RPMI7951 (cell line): ENCODE results near the gene DNAJB9. TPM values are rescaled to one million over a fixed set of nuclear protein-coding genes. Genes with fewer than 3 reads are reported as not detected.

ENCODE experiments used
- DNase-seq: peaks from one replicate; pipeline ENCODE4 v3.0.0-alpha.2; 2012; ENCODE audit warnings: low read depth
- total RNA-seq: library from RNA; depleted of rRNA; stranded (reverse); fragments of >200 nt; shearing (Covaris generic); gene quantifications from 2 replicates; pipeline ENCODE4 v1.2.3, GENCODE V29; 2014

Gene DNAJB9
- total RNA-seq, 1 experiment from 2014 or later: 25.1 TPM

DNA sequence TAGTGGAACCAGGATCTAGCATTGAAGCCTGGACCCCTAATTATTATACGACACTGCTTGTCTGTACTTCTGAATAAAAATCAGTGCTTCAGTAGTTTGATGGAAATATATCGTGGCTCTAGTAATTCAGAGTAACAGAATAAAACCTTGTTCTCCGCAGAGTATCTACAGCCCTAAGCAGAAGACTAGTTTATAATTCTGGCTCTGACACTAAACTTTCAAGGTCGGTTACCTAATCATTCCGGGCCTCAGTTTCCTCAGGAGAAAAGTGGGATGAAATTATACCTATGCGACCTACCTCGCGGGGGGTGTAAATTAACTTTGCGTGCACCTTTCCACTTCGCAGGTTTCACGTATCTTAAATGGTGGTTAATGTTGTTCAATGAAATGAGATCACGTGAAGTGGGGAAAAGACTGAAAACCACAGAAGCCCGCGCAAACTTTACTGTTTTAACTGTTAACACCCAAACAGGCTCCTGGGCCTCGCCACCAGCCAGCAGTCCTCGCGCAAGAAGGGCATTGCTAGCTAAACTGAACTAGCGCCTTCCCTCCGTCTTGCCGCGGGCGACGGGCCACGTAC lies 783 bp upstream of the DNAJB9 start:
- DNase-seq: no peak

DNA sequence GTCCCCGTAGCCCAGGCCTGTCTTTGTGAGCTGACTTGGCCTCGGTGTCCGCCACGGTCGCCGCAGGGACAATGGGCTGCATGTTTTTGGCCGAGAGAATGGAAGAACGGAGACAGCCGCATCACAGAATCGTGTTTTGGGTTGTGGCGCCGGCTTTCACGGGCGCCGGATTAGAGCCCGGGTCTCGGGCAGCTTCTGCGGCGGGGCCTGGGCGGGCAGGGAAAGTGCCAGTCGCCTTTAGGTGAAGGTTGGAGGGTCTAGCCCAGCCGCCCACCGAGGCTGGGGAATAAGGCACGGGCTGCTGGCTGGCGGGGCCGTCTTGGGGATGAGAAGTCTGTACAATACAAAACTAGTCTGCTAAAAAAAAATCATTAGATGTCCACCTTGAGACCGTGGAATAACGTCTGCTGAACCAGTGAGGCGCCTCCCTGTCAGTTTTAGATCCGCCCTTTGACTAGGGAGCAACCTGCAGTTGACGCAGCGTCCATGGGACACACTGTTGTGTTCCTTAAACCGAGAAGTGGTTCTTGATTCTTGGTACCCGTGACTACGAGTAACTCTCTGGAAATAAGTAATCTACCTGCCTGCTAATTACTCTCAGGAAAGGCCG lies 577 bp downstream of the DNAJB9 start:
- DNase-seq: peak; percentile 53

GRCh38 chr7:108572480-108572879 lies 2.8 kb downstream of the DNAJB9 start:
- DNase-seq: no peak

- DNase-seq: no peak
Measured at GRCh38 chr7:108575156-108575555, 5.5 kb downstream of the DNAJB9 start.

- DNase-seq: no peak
Measured at GRCh38 chr7:108576116-108576515, 6.4 kb downstream of the DNAJB9 start.

DNA sequence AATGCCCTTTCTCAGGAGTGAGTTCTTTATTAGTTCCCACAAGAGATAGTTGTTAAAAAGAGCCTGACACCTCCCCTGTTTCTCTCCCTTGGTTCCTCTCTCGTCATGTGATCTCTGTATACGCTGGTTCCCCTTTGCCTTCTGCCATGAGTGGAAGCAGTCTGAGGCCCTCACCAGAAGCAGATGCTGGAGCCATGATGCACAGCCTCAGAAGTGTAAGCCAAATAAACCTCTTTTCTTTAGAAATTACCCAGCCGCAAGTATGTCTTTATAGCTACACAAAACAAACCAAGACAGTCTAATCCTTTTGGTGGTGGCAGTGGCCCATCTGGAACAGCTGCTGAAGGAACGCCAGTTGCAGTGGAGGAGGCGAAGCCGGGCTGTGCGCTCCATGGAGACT lies 9.3 kb downstream of the DNAJB9 start:
- no peak for DNase-seq

DNA sequence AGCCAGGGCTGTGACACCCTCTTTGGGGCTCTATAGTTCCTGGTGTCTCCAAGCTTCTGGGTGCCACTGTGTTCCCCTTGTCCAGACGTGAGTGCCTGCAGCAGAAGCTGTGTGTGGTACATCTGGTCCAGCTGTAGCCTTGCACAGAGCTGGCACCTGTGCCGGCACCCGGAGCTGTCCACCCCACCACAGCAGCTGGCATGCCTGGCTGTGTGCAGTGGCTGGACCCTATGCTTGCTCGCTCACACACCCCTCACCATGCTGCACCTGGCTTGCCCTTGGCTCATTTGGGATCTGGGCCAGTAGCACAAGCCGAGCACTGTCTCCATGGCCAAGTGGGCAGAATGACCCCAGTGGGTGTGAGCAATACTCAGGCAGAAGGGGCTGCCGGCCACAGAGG lies 10.6 kb downstream of the DNAJB9 start:
- DNase-seq: no peak

GRCh38 chr7:108581655-108582491 lies 12.2 kb downstream of the DNAJB9 start:
- DNase-seq: no peak

DNA sequence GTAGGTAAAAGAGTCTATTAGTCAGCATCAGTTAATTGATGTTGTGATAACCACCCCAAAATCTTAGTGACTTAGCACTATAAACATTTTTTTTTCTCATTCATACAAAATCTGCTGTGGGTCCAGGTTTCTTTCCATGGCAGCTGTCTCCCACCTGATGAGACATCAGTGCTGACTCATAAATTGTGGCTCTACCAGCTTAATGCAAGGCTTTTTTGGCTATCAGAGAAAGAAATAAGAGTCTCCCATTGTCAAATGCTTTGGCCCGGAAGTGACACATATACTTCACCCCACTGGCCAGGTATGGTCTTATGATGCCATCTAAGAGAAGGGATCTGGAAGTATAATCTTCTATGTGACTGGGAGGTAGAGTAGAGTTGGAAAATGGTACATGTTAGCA lies 14.5 kb downstream of the DNAJB9 start:
- peak; percentile 8 for DNase-seq

DNA sequence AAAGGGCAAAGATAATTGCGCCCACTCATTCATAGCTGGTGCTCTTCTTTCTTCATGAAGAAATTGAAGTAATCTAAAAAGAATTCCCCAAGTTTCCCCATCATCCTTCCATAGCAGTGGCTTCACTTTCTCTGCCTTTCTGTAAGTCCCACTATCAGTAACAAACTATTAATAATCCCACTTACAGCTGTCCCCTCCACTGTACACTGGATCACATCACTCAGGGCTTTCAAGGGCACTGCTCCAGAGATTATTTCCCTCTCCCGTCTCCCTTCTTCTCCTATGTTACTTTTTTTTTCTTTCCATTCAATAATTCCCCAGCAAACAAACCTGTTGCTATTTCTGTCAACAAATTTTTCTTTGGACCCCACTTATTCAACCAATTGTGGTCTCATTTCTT lies 16.2 kb downstream of the DNAJB9 start:
- DNase-seq: no peak

DNA sequence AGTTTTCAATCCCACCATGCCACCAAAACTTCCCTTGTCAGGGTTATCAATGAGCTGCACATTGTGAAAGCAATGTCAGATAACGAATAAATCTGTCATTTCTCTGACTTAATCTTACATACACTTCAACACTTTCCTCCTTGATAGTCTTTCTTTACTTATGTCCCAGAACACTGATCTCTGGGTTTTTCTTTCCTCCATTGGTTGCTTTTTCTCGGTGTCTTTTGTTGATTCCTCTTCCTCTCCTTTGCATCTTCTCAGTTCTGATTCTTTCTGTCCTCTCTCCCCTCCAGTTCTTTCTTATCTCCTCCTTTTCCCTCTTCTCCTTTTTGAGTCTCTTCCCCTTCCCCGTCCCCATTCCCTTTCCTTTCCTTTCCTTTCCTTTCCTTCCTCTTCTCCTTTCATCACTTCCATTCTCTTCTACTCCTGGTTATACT lies 16.6 kb downstream of the DNAJB9 start:
- no peak for DNase-seq

DNA sequence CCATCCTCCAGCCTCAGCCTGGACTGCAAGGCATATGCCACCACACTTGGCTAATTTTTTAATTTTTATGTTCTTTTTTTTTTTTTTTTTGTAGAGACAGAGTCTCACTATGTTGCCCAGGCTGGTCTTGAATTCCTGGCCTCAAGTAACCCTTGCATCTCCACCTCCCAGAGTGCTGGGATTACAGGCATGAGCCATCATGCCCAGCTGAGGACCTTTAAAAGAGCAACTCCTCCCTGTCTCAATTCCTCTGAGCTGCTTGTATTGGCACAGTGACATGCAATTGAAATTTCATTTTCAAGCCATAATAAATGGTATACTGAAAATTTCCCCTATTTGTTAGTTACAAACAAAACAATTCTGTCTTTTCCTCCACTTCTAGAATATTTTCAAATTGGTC lies 19.5 kb downstream of the DNAJB9 start:
- no peak for DNase-seq

GRCh38 chr7:108589874-108590273 lies 20.2 kb downstream of the DNAJB9 start:
- DNase-seq: peak; percentile 14

DNA sequence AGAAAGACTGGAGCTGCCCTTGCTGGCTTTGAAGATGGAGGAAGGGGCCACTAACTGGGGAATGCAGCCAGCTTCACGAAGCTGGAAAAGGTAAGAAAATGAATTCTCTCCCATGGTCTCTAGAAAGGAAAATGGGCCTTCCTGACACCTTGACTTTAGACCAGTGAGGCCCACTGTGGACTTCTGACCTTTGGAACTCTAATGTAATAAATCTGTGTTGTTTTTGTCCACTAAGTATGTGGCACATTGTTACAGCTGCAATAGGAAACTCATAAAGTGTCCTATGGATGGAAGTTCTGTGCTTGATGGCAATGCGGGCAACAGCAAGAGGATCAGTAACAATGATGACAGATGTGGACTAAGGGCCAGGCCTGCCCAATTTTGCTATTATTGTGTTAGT lies 20.9 kb downstream of the DNAJB9 start:
- DNase-seq: no peak

DNA sequence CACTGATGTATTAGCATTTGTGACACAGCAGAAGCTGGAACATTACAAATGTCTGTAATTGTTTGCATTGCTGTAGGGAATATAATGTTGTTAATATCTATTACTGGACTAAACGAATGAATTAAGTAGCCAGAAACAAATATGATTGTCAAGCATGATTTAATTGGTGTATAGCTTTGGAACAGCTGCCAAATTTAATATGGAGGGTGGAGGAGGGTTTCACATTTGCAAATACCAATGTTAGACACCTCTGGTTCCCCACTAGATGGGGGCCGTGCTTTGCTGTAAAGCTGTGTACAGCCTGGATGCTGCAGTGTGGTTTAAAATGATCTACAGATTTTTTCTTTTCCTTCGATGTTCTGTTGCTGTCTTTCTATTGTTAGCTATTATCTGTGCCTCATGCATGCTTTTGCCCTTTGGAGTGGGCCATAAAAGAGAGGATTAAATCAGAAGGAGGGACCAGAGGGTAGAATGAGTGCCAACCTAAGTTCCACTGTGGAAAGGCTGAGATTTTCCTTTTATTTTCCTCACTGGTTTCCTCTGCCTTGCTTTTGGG lies 23.1 kb downstream of the DNAJB9 start:
- no peak for DNase-seq

GRCh38 chr7:108596560-108596959 lies 26.9 kb downstream of the DNAJB9 start:
- DNase-seq: no peak

- DNase-seq: no peak
Measured at GRCh38 chr7:108598153-108598552, 28.5 kb downstream of the DNAJB9 start.

DNA sequence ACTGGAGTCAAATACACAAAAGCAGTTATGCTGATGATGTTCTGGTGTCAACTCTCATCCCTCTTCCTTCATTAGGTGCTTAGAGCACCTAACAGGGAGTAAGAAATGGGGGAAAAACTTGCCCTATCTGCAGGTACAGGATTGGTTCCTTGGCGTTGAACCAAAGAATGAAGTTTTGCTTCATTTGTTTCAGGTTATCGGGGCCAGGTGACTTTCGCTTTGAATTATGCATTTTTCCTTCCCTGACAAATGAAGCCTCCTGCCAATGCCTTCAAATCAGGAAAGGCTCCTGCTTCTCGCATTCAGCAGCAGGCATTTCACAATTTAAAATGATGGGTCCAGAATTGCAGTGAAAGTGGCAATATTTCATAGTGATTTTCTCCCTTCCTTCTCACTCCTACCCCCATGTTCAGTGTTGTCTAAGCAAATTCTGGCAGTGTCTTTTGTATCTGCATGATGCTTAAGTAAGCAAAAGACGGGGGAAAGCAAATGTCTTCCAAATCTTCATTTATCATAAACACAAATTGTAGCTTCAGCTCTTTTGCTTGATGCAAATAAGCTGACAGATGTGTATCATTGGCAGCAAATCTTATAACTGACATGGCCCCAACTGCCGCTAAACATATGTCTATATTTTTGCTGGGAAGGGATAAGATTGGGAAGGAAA lies 29.4 kb downstream of the DNAJB9 start:
- no peak for DNase-seq

GRCh38 chr7:108600399-108600798 lies 30.7 kb downstream of the DNAJB9 start:
- no peak for DNase-seq

DNA sequence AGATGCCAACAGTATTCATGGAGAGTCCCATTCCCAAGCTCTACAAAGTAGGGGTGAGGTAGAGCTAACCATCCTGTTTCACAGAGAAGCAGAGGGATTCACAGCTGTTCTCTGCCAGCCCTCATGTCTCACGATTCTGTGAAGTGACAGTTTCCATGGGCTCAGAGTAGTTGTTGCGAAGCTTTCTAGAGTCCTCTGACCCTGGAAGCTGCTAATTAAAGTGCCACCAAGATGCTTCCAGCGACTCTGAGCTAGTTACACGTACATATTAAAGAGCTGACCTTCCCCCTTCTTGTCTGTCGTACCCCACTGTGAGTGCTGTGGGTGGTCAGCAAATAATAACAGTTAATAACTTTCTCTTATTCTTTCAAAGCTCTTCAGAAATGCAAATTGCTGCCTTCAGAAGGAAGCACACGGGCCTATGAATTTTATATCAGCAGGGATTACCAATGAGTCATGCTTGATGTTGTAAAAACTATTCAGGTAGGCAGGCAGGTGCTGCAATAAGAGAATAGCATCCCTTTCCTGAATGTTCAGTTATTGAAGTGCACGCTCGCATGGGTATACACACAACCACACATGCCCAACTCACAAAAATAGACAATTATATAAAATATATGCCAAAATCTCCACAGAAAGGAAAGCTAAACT lies 34.1 kb downstream of the DNAJB9 start:
- DNase-seq: no peak

DNA sequence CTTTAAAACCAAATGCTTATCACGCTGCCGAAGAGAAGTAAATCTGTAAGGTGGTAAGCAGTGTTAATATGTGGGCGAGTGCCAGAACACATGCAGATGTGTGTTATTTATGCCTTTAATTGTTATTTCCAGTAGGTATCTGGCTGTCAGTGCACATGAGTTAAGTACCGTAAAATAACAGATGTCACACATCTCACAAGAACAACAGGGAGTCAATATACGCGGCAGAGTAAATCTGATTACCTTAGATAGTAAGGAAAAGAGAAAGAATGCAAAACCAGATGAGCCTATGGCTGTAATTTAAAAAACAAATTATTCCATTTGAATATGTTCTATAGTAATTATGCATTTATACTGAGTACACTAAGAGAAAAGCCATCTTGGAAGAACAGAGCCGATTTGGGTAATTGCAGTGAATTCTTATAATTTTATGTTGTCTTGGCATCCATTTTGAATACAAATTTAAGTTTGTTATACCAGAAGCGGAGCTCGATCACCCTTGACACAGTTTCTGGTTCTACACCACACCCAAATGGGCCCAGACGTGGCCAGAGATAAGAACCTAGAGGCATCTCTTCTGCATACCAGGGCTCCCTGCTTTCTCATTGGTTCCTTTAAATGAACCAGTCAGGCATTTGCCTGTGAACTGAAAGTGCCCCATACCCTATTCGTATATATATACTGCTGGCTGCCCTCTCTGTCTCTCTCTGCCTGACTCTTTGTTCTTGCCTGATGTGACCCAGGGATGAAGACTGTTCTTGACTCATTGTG lies 34.8 kb downstream of the DNAJB9 start:
- DNase-seq: no peak
